22Rv1 (cell line): Measurements from ENCODE around the gene LMTK3.

Experiments used
- ZFX ChIP-seq: fragments of 450-650 bp; IDR thresholded peaks from 2 replicates; pipeline ENCODE4 v1.6.1; 2017; ENCODE audit warnings: antibody characterized with exemption, borderline replicate concordance
- TF ChIP-seq, protein P1 (sequence below): fragments of 450-650 bp; IDR thresholded peaks from 2 replicates; pipeline ENCODE4 v1.5.1; 2017; ENCODE audit warnings: mild to moderate bottlenecking

GRCh38 chr19:48461982-48462655, 49.5 kb downstream of the LMTK3 start:
- TF ChIP-seq, protein P1, sequence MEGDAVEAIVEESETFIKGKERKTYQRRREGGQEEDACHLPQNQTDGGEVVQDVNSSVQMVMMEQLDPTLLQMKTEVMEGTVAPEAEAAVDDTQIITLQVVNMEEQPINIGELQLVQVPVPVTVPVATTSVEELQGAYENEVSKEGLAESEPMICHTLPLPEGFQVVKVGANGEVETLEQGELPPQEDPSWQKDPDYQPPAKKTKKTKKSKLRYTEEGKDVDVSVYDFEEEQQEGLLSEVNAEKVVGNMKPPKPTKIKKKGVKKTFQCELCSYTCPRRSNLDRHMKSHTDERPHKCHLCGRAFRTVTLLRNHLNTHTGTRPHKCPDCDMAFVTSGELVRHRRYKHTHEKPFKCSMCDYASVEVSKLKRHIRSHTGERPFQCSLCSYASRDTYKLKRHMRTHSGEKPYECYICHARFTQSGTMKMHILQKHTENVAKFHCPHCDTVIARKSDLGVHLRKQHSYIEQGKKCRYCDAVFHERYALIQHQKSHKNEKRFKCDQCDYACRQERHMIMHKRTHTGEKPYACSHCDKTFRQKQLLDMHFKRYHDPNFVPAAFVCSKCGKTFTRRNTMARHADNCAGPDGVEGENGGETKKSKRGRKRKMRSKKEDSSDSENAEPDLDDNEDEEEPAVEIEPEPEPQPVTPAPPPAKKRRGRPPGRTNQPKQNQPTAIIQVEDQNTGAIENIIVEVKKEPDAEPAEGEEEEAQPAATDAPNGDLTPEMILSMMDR: no peak
- TF ChIP-seq ZFX: no peak
